Upper lobe of left lung (tissue), 4 donors: ENCODE results near the gene SEC14L3.

Experiments used
- POLR2A ChIP-seq, 4 donors: fragments of 450-650 bp; IDR thresholded peaks; one replicate each; pipeline ENCODE4 v1.5.1; 2016 to 2017; ENCODE audit warnings: antibody characterized with exemption in 4 of 4, mild to moderate bottlenecking in 2 of 4
- POLR2AphosphoS5 ChIP-seq, 2 donors: sonication (generic); formaldehyde crosslinking; IDR thresholded peaks; one replicate each; pipeline ENCODE4 v1.5.1; 2017; ENCODE audit warnings: antibody characterized with exemption in 2 of 2

DNA sequence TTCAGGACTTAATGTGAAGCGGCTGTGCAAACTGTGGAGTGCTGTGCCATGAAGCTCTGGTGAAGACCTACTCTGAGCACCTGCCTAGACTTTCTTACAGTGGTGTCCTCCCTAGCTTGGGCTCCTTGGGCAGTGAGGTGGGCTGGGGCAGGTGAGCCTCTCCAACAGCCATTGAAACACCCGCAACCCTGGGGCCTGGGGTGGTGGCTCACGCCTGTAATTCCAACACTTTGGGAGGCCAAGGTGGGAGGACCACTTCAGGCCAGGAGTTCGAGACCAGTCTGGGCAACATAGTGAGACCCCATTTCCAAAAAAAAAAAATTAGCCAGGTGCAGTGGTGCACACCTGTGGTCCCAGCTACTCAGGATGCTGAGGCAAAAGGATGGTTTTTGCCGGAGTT lies 14.3 kb upstream of the SEC14L3 start:
- no peak for TF ChIP-seq POLR2A (IDR thresholded peaks at IDR 0.05)
- TF ChIP-seq POLR2AphosphoS5 (IDR thresholded peaks at IDR 0.05) = no peak
